HL-60 (cell line): ENCODE measurements around the gene SH3BP4.

Experiments used
- CTCF ChIP-seq: IDR thresholded peaks from one replicate; pipeline ENCODE4 v1.5.1; 2011; ENCODE audit warnings: low read length, control low read depth, inconsistent platforms; ENCODE audit not compliant: insufficient read depth
- GABPA ChIP-seq: IDR thresholded peaks from 2 replicates; pipeline ENCODE4 v1.6.1; 2012; ENCODE audit warnings: low read depth
- POLR2AphosphoS5 ChIP-seq: IDR thresholded peaks from 2 replicates; pipeline ENCODE4 v1.6.1; 2012; ENCODE audit warnings: low read depth
- REST ChIP-seq: IDR thresholded peaks from 2 replicates; pipeline ENCODE4 v1.6.1; 2012; ENCODE audit warnings: low read depth; ENCODE audit not compliant: insufficient replicate concordance
- SPI1 ChIP-seq: IDR thresholded peaks from 2 replicates; pipeline ENCODE4 v1.6.1; 2012; ENCODE audit warnings: low read depth, mild to moderate bottlenecking, borderline replicate concordance

- TF ChIP-seq CTCF: no peak
- TF ChIP-seq GABPA: no peak
- TF ChIP-seq REST: no peak
- TF ChIP-seq POLR2AphosphoS5: no peak
- TF ChIP-seq SPI1: no peak
These were observed 81.1 kb downstream of the SH3BP4 start for GRCh38 chr2:235032949-235033348.
